Measurements from ENCODE around the gene OR2B2.

OR2B2 gene

GRCh38 chr6:27893836-27894807 is 18.1 kb downstream of the OR2B2 start:
- DNase-seq (ENCODE audit: low read depth, low spot score) = no peak

DNA sequence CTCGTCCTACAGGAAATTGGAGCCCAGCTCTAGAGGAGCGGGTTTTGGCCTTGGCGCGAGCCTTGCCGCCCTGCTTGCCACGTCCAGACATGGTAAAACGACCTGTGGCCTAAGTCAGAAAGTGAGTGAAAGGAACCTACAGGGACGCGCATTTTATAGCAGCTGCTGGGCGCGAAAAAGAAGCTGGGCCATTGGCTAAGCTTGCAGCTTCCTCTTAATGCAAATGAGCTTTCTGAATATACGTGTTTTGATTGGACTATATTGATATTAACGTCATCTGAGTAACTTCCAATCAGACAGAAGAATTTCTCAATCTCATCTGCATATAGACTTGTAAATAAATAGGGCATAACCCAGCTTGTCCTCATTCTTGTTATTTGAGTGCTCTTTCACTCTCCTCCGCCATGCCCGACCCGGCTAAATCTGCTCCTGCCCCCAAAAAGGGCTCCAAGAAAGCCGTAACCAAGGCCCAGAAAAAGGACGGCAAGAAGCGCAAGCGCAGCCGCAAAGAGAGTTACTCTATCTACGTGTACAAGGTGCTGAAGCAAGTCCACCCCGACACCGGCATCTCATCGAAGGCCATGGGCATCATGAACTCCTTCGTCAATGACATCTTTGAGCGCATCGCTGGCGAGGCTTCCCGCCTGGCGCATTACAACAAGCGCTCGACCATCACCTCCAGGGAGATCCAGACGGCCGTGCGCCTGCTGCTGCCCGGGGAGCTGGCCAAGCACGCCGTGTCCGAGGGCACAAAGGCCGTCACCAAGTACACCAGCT is 18.9 kb downstream of the OR2B2 start:
- peak; percentile 96 for DNase-seq (ENCODE audit: low read depth, low spot score)

GRCh38 chr6:27892649-27893058 is 19.5 kb downstream of the OR2B2 start:
- no peak for DNase-seq (ENCODE audit: low read depth, low spot score)

GRCh38 chr6:27891320-27891875 is 20.8 kb downstream of the OR2B2 start:
- DNase-seq (ENCODE audit: low read depth, low spot score) = no peak

- DNase-seq (ENCODE audit: low read depth, low spot score) = no peak
These were observed 21.5 kb downstream of the OR2B2 start for GRCh38 chr6:27890445-27891319.

GRCh38 chr6:27889628-27890444 is 22.4 kb downstream of the OR2B2 start:
- no peak for DNase-seq (ENCODE audit: low read depth, low spot score)

DNA sequence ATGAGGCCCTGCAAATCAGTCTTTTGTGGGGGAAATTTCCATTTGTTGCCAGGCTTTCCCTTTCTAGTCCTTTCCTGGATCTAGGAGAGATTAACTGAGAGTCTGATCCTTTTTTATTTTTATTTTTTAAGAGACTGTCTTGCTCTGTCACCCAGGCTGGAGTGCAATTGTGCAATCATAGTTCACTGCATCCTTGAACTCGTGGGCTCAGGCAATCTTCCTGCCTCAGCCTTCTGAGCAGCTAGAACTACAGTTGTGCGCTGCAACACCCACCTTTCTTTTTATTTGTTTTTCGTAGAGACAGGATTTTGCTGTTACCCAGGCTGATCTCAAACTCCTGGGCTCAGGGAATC is 22.9 kb downstream of the OR2B2 start:
- no peak for DNase-seq (ENCODE audit: low read depth, low spot score)

DNA sequence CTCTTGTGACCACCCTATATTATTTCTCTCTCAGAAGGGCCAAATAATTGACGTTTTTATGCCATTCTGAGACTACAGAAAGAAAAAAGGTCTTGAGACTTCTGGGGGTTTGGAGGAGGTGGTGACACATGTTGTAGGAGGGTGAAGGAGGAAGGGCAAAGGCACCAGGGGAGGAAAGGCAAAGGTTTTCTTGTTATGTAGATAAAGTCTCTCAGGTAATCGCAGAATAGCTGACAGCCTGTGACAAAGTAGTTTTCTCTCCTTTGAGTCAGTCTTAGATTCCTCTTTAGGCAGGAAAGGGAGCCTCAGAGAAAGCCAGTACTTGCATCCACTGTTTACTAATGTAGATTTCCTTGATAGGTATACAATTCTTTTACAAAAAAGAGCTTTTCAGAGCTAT is 23.6 kb downstream of the OR2B2 start:
- DNase-seq (ENCODE audit: low read depth, low spot score) = no peak

DNA sequence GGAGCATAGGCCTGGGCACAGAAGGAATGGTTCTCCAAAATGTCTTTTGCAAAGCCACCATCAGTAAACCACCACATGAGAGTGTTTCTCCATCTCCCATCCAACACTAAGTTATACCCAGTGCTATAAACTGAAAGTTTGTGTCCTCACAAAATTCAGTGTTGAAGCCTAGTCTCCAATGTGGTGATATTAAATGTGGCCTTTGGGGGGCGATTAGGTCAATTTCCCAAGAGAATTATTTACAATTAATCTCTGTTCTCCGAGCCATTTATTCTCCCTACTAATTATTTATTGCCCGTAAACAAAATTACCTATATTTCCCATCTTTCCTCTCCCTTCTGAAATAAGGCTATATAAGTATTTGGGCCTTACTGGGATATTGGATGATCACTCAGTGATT is 26.1 kb downstream of the OR2B2 start:
- DNase-seq (ENCODE audit: low read depth, low spot score) = no peak

DNA sequence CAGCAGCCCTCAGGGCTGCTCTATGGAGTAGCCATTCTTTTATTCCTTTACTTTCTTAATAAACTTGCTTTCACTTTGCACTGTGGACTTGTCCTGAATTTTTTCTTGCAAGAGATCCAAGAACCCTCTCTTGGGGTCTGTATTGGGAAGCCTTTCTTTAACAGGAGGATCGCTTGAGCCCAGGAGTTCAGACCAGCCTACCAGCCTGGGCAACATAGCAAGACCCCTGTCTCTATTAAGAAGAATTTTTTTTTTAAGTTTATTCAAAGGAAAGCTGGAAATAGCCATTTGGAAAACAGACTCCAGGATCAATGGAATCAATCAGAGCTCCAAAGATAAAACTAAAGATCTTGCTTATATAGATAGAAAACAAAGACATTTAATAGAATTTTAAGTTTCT is 29.1 kb downstream of the OR2B2 start:
- no peak for DNase-seq (ENCODE audit: low read depth, low spot score)

DNA sequence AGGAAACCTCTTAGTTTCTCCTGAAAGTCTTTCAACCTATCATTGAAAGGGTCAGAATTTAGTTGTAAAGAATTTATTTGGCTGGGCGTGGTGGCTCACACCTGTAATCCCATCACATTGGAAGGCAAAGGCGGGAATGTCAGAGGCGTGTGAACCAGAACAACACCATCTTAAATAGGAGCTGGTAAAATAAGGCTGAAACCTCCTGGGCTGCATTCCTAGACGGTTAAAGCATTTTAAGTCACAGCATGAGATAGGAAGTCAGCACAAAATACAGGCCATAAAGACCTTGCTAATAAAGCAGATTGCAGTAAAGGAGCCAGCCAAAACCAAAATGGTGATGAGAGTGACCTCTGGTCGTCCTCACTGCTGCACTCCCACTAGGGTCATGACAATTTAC is 29.6 kb downstream of the OR2B2 start:
- DNase-seq (ENCODE audit: low read depth, low spot score) = no peak

DNA sequence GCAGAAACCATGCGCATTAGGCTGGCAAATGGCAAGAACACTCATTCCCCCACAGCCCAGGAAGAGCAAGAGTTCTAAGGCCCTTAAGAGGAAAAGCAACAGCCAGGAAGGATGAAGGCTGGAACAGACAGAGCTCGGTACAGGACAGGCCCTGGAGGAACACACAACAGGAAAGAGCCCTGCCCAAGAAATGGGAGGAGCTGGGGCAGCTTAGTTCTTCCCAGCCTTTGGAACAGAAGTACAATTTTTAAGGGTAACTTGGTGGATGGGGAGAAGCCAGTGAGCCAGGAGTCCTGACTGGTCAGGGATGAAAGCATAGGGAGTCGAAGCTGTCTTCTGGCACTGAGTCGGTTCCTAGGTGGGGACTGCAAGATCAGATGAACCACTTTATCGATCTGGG is 32.4 kb downstream of the OR2B2 start:
- DNase-seq (ENCODE audit: low read depth, low spot score) = no peak

DNA sequence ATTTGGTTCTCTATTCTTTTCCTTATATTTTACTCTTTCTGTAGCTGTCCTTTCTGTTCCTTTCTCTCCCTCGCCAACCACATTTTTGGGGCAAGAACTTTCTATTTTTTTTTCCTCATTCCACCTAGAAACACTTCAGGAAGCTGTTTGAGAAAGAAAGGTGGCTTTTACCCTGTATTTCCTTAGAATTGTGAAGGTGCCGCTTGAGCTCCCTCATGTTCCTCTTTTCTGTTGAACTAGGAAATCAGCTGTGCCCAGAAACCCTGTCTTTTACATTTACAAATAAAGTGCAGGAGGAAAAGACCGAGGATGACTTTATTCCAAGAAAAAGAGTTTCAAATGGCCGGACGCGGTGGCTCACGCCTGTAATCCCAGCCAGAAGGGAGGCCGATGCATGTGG is 38.2 kb downstream of the OR2B2 start:
- no peak for DNase-seq (ENCODE audit: low read depth, low spot score)

DNA sequence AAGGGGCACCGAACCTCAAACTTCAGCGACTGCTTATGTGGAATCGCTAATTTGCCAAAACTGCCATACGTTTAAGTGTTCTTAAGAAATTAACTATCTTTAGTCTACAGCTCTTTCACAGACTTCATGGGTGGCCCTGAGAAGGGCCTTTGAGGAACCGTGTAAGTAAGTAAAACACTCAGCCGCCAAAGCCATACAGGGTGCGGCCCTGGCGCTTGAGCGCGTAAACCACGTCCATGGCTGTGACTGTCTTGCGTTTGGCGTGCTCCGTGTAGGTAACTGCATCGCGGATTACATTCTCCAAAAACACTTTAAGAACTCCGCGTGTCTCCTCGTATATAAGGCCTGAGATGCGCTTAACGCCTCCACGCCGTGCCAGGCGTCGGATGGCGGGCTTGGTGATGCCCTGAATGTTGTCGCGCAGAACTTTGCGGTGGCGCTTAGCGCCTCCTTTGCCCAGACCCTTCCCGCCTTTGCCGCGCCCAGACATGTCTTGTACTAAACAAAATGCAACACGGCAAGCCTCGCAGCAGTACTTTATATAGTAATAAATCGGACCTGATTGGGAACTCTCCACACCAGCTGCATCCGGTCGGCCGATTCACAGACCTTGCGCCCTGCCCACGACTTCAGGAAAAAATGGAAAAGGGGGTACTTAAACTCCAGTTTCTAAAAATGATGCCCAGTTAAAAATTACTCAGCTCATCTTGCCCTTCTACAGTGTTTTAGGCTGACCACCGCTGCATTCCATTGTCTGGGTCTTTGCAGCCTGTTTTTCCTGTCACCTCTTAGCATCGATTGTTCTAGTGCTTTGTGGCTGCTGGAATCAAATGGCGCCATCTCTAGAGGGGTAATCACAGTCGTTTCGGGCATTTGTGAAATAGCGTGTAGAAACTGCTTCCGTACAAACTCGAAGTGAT is 38.9 kb downstream of the OR2B2 start:
- DNase-seq (ENCODE audit: low read depth, low spot score) = no peak

DNA sequence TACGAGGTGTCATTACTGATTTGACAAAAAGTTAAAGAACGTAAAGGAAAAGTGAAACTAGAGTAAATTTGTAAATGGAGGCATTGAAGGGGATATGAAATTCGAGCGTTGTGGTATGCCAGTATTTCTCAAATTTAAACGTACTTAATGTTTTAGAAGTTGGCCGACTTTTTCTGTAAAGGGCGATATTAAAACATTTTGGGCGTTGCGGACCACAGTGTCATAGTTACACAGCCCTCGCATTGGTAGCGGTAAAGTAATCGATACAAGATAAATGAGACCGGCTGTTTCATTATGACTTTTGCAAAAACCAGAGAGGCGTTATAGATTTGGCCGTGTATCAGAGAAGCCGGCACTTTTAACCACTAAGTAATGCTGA is 39.6 kb downstream of the OR2B2 start:
- DNase-seq (ENCODE audit: low read depth, low spot score) = no peak

DNA sequence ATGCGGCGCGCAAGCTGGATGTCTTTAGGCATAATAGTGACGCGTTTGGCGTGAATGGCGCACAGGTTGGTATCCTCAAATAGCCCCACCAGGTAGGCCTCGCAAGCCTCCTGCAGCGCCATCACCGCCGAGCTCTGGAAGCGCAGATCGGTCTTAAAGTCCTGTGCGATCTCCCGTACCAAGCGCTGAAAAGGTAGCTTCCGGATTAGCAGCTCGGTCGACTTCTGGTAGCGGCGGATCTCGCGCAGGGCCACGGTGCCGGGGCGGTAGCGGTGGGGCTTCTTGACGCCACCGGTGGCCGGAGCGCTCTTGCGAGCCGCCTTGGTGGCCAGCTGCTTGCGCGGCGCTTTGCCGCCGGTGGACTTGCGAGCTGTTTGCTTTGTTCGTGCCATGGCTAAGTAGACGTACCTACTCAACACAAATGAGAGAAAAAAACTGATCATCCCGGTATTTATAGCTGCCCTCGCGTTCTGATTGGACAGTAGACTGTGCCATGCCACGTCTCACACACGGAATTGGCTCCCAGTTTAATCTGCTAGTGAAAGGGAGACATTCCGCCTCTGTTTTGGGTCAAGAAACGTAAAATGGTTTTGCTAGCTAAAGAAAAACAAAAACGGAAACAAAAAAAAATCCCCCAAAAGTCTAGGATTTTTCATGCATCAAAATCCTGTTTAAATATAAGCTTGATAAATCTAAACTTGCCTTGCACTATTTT is 40.1 kb downstream of the OR2B2 start:
- DNase-seq (ENCODE audit: low read depth, low spot score) = no peak

- no peak for DNase-seq (ENCODE audit: low read depth, low spot score)
These were observed 41.8 kb downstream of the OR2B2 start for GRCh38 chr6:27870291-27870870.

GRCh38 chr6:27868311-27868710 is 43.9 kb downstream of the OR2B2 start:
- no peak for DNase-seq (ENCODE audit: low read depth, low spot score)

DNA sequence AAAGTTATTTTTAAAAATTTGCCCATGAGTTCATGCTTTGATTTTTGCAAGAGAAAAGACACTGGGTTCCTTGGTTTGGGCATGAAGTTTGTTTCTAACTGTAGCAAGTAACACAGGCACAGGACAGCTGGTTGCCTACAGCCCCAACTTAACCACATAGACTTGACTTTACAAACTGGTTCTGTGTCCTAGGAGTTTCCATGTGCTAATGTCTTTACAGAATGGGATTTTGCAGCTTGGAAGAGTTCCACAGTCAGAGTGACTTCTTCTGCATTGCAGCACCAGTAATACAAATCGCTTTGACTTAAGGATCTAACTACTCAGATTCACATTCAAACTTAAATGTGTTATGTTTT is 44.3 kb downstream of the OR2B2 start:
- DNase-seq (ENCODE audit: low read depth, low spot score) = no peak
